Type B pancreatic cell (in vitro differentiated cells): ENCODE results near the gene FREY1. TPM values are rescaled to one million over a fixed set of nuclear protein-coding genes. Genes with fewer than 3 reads are reported as not detected.

Experiments used
- DNase-seq: peaks from one replicate; pipeline ENCODE4 v3.0.0; 2021; ENCODE audit warnings: mixed read lengths; ENCODE audit not compliant: unreplicated experiment; ENCODE audit errors: extremely low spot score
- H3K27ac Mint-ChIP-seq: 2 replicates; pipeline ENCODE4 v1.8.0; 2021; ENCODE audit warnings: mild to moderate bottlenecking, mixed read lengths
- H3K27me3 Mint-ChIP-seq: 2 replicates; pipeline ENCODE4 v1.8.0; 2021; ENCODE audit warnings: mixed read lengths
- H3K36me3 Mint-ChIP-seq: 2 replicates; pipeline ENCODE4 v1.8.0; 2021; ENCODE audit warnings: mixed read lengths
- H3K4me1 Mint-ChIP-seq: one replicate; pipeline ENCODE4 v1.8.0; 2021; ENCODE audit warnings: mixed read lengths; ENCODE audit not compliant: unreplicated experiment
- H3K4me3 Mint-ChIP-seq: 2 replicates; pipeline ENCODE4 v1.8.0; 2021; ENCODE audit warnings: mild to moderate bottlenecking, mixed read lengths
- H3K9me3 Mint-ChIP-seq: 2 replicates; pipeline ENCODE4 v1.8.0; 2021; ENCODE audit warnings: mixed read lengths
- CTCF ChIP-seq: fragments of 200-600 bp; sonication (generic); conservative IDR thresholded peaks from 2 replicates; pipeline ENCODE4 v1.5.0; 2021; ENCODE audit warnings: antibody characterized with exemption, mild to moderate bottlenecking
- total RNA-seq: library from RNA; stranded (reverse); gene quantifications from 2 replicates; pipeline ENCODE4 v1.2.1, GENCODE V29; 2021; ENCODE audit warnings: low replicate concordance

FREY1 gene
- total RNA-seq, 1 donor from 2014 or later, result 1.4 TPM

GRCh38 chr11:45935349-45936064 is 28.4 kb upstream of the FREY1 start:
- no peak for DNase-seq
- Mint-ChIP-seq H3K4me3 (no peak overlapping the region), H3K36me3 (peaks cover 8% of the 10 kb centered on the region), H3K27me3 (no peaks in the 10 kb centered on the region), H3K9me3 (no peaks in the 10 kb centered on the region), H3K4me1 (no peaks in the 10 kb centered on the region), H3K27ac (no peak overlapping the region)
- no peak for TF ChIP-seq CTCF

- DNase-seq, result no peak
- H3K4me3 Mint-ChIP-seq, result no peak overlapping the region
- peaks cover 12% of the 10 kb centered on the region for H3K36me3 Mint-ChIP-seq
- no peaks in the 10 kb centered on the region for H3K27me3 Mint-ChIP-seq
- TF ChIP-seq CTCF, result no peak
- no peaks in the 10 kb centered on the region for H3K9me3 Mint-ChIP-seq
- peak overlapping the region; percentile 50 for H3K27ac Mint-ChIP-seq
- peaks cover 5% of the 10 kb centered on the region for H3K4me1 Mint-ChIP-seq
Observed at GRCh38 chr11:45934580-45935318, 27.7 kb upstream of the FREY1 start.

GRCh38 chr11:45933846-45934579 is 26.9 kb upstream of the FREY1 start:
- Mint-ChIP-seq H3K36me3 (peaks cover 12% of the 10 kb centered on the region), H3K27ac (no peak overlapping the region), H3K4me1 (peaks cover 6% of the 10 kb centered on the region), H3K4me3 (no peak overlapping the region), H3K27me3 (no peaks in the 10 kb centered on the region), H3K9me3 (no peaks in the 10 kb centered on the region)
- TF ChIP-seq CTCF, result no peak
- no peak for DNase-seq

GRCh38 chr11:45933131-45933831 is 26.2 kb upstream of the FREY1 start:
- H3K27me3 Mint-ChIP-seq, result no peaks in the 10 kb centered on the region
- no peak overlapping the region for H3K4me3 Mint-ChIP-seq
- peaks cover 12% of the 10 kb centered on the region for H3K36me3 Mint-ChIP-seq
- no peaks in the 10 kb centered on the region for H3K9me3 Mint-ChIP-seq
- no peak for DNase-seq
- no peak overlapping the region for H3K27ac Mint-ChIP-seq
- H3K4me1 Mint-ChIP-seq, result peaks cover 6% of the 10 kb centered on the region
- TF ChIP-seq CTCF, result no peak

GRCh38 chr11:45932217-45932616 is 25.1 kb upstream of the FREY1 start:
- TF ChIP-seq CTCF, result no peak
- no peak overlapping the region for H3K27ac Mint-ChIP-seq
- H3K27me3 Mint-ChIP-seq, result peaks cover under 1% of the 10 kb centered on the region
- no peak for DNase-seq
- H3K9me3 Mint-ChIP-seq, result no peaks in the 10 kb centered on the region
- H3K4me1 Mint-ChIP-seq, result peaks cover 6% of the 10 kb centered on the region
- no peak overlapping the region for H3K4me3 Mint-ChIP-seq
- peaks cover 12% of the 10 kb centered on the region for H3K36me3 Mint-ChIP-seq
